ENCODE measurements around the gene ZFR.
"Not testable (repeated sequence)": the region's sequence is repeated elsewhere in the genome, so short reads cannot be mapped to it uniquely, and the experiment has no call there.

ZFR gene

GRCh38 chr5:32461441-32462120 is 17.0 kb upstream of the ZFR start:
- Mint-ChIP-seq H3K4me3 (no peak overlapping the region), H3K4me1 (peaks cover 13% of the 10 kb centered on the region), H3K9me3 (no peaks in the 10 kb centered on the region), H3K27ac (no peak overlapping the region), H3K27me3 (peaks cover 3% of the 10 kb centered on the region)
- ATAC-seq (no peak), DNase-seq (no peak)

- Mint-ChIP-seq H3K9me3 (no peaks in the 10 kb centered on the region), H3K4me1 (peaks cover 13% of the 10 kb centered on the region), H3K27me3 (peaks cover 6% of the 10 kb centered on the region), H3K27ac (no peak overlapping the region), H3K4me3 (no peak overlapping the region)
- ATAC-seq (no peak), DNase-seq (no peak)
These were observed 16.2 kb upstream of the ZFR start for GRCh38 chr5:32460702-32461101.

GRCh38 chr5:32458880-32459495 is 14.4 kb upstream of the ZFR start:
- Mint-ChIP-seq H3K27me3 (peaks cover 6% of the 10 kb centered on the region), H3K27ac (no peak overlapping the region), H3K9me3 (no peaks in the 10 kb centered on the region), H3K4me3 (no peak overlapping the region), H3K4me1 (peaks cover 13% of the 10 kb centered on the region)
- ATAC-seq (no peak), DNase-seq (no peak)

GRCh38 chr5:32455311-32455710 is 10.8 kb upstream of the ZFR start:
- Mint-ChIP-seq H3K9me3 (no peaks in the 10 kb centered on the region), H3K27ac (no peak overlapping the region), H3K27me3 (peaks cover 6% of the 10 kb centered on the region), H3K4me3 (no peak overlapping the region), H3K4me1 (no peaks in the 10 kb centered on the region)
- no peak for DNase-seq
- no peak for ATAC-seq

GRCh38 chr5:32454821-32455220 is 10.3 kb upstream of the ZFR start:
- ATAC-seq (no peak), DNase-seq (no peak)
- H3K4me1 Mint-ChIP-seq: no peaks in the 10 kb centered on the region
- H3K4me3 Mint-ChIP-seq: no peak overlapping the region
- no peaks in the 10 kb centered on the region for H3K9me3 Mint-ChIP-seq
- H3K27me3 Mint-ChIP-seq: peaks cover 6% of the 10 kb centered on the region
- no peak overlapping the region for H3K27ac Mint-ChIP-seq

GRCh38 chr5:32453916-32454315 is 9.4 kb upstream of the ZFR start:
- Mint-ChIP-seq H3K4me1 (no peaks in the 10 kb centered on the region), H3K27me3 (peaks cover 6% of the 10 kb centered on the region), H3K27ac (no peak overlapping the region), H3K4me3 (no peak overlapping the region), H3K9me3 (no peaks in the 10 kb centered on the region)
- ATAC-seq: no peak
- DNase-seq: no peak

- not testable (repeated sequence) for DNase-seq, ATAC-seq, H3K4me3 Mint-ChIP-seq, H3K9me3 Mint-ChIP-seq, H3K4me1 Mint-ChIP-seq, H3K27ac Mint-ChIP-seq, H3K27me3 Mint-ChIP-seq
These were observed 7.8 kb upstream of the ZFR start for GRCh38 chr5:32452316-32452715.

GRCh38 chr5:32450952-32451351 is 6.4 kb upstream of the ZFR start:
- no peak for ATAC-seq
- Mint-ChIP-seq H3K27me3 (no peaks in the 10 kb centered on the region), H3K4me3 (no peak overlapping the region), H3K27ac (no peak overlapping the region), H3K4me1 (no peaks in the 10 kb centered on the region), H3K9me3 (no peaks in the 10 kb centered on the region)
- DNase-seq: no peak

- no peak for ATAC-seq
- Mint-ChIP-seq H3K4me3 (no peak overlapping the region), H3K4me1 (peaks cover 5% of the 10 kb centered on the region), H3K9me3 (no peaks in the 10 kb centered on the region), H3K27ac (no peak overlapping the region), H3K27me3 (no peaks in the 10 kb centered on the region)
- no peak for DNase-seq
These were observed 4.7 kb upstream of the ZFR start for GRCh38 chr5:32449262-32449661.

GRCh38 chr5:32446630-32447029 is 2.1 kb upstream of the ZFR start:
- ATAC-seq: no peak
- Mint-ChIP-seq H3K9me3 (no peaks in the 10 kb centered on the region), H3K27ac (no peak overlapping the region), H3K4me3 (no peak overlapping the region), H3K4me1 (peaks cover 21% of the 10 kb centered on the region), H3K27me3 (no peaks in the 10 kb centered on the region)
- DNase-seq: no peak

GRCh38 chr5:32445831-32446614 is 1.5 kb upstream of the ZFR start:
- ATAC-seq (no peak), DNase-seq (no peak)
- no peaks in the 10 kb centered on the region for H3K27me3 Mint-ChIP-seq
- H3K9me3 Mint-ChIP-seq: no peaks in the 10 kb centered on the region
- H3K27ac Mint-ChIP-seq: peak overlapping the region in 1 of 2 donors; percentile 55
- peaks cover 21% of the 10 kb centered on the region for H3K4me1 Mint-ChIP-seq
- peak overlapping the region in 1 of 2 donors; percentile 32 for H3K4me3 Mint-ChIP-seq

- no peaks in the 10 kb centered on the region for H3K9me3 Mint-ChIP-seq
- ATAC-seq (no peak), DNase-seq (no peak)
- peak overlapping the region; percentile 56 to 92 for H3K27ac Mint-ChIP-seq
- peaks cover 21% of the 10 kb centered on the region for H3K4me1 Mint-ChIP-seq
- H3K4me3 Mint-ChIP-seq: peak overlapping the region; percentile 89 to 90
- no peaks in the 10 kb centered on the region for H3K27me3 Mint-ChIP-seq
These were observed 783 bp upstream of the ZFR start for GRCh38 chr5:32445287-32445758.

GRCh38 chr5:32443541-32444430 is 754 bp downstream of the ZFR start:
- Mint-ChIP-seq H3K4me3 (peak overlapping the region; percentile 88 to 93), H3K4me1 (peaks cover 21% of the 10 kb centered on the region), H3K9me3 (no peaks in the 10 kb centered on the region), H3K27me3 (no peaks in the 10 kb centered on the region), H3K27ac (peak overlapping the region; percentile 95 to 98)
- peak; percentile 56 to 68 for DNase-seq
- peak; percentile 60 for ATAC-seq

- Mint-ChIP-seq H3K27ac (peak overlapping the region; percentile 93 to 98), H3K27me3 (no peaks in the 10 kb centered on the region), H3K9me3 (no peaks in the 10 kb centered on the region), H3K4me1 (peaks cover 21% of the 10 kb centered on the region), H3K4me3 (peak overlapping the region; percentile 88 to 93)
- ATAC-seq (peak; percentile 63), DNase-seq (peak in 1 of 2 donors; percentile 58)
These were observed 1.4 kb downstream of the ZFR start for GRCh38 chr5:32443145-32443540.

GRCh38 chr5:32439086-32439642 is 5.4 kb downstream of the ZFR start:
- Mint-ChIP-seq H3K4me1 (peaks cover 22% of the 10 kb centered on the region), H3K27ac (no peak overlapping the region), H3K4me3 (no peak overlapping the region), H3K9me3 (no peaks in the 10 kb centered on the region), H3K27me3 (no peaks in the 10 kb centered on the region)
- ATAC-seq (no peak), DNase-seq (no peak)

Measured in stimulated activated naive CD8-positive, alpha-beta T cell treated with anti-CD3 and anti-CD28 coated beads, Interleukin-15, amount 100 ng/mL, for 72 hours (primary cell).